T-helper 1 cell (primary cell): ENCODE data around the gene EXOC4.

Experiments used
- DNase-seq, 5 donors: peaks; one replicate each; pipeline ENCODE4 v3.0.0-alpha.2; 2012 to 2020

Gene EXOC4

GRCh38 chr7:133365917-133366316, 113.0 kb downstream of the EXOC4 start:
- DNase-seq, result no peak

GRCh38 chr7:133367561-133367960, 114.7 kb downstream of the EXOC4 start:
- DNase-seq, result no peak

GRCh38 chr7:133369130-133369529, 116.3 kb downstream of the EXOC4 start:
- no peak for DNase-seq

- no peak for DNase-seq
These were observed 118.7 kb downstream of the EXOC4 start for GRCh38 chr7:133371616-133372015.

GRCh38 chr7:133372337-133372736, 119.5 kb downstream of the EXOC4 start:
- no peak for DNase-seq

GRCh38 chr7:133376514-133376913, 123.6 kb downstream of the EXOC4 start:
- no peak for DNase-seq

- no peak for DNase-seq
These were observed 129.1 kb downstream of the EXOC4 start for GRCh38 chr7:133381965-133382364.

- no peak for DNase-seq
These were observed 130.1 kb downstream of the EXOC4 start for GRCh38 chr7:133382775-133383559.

GRCh38 chr7:133386205-133386604, 133.3 kb downstream of the EXOC4 start:
- no peak for DNase-seq

GRCh38 chr7:133389727-133390126, 136.8 kb downstream of the EXOC4 start:
- no peak for DNase-seq

GRCh38 chr7:133391206-133391605, 138.3 kb downstream of the EXOC4 start:
- no peak for DNase-seq

GRCh38 chr7:133394369-133394768, 141.5 kb downstream of the EXOC4 start:
- no peak for DNase-seq

- no peak for DNase-seq
These were observed 142.7 kb downstream of the EXOC4 start for GRCh38 chr7:133395551-133395950.

- DNase-seq, result no peak
These were observed 145.6 kb downstream of the EXOC4 start for GRCh38 chr7:133398506-133398905.

- DNase-seq, result no peak
These were observed 148.3 kb downstream of the EXOC4 start for GRCh38 chr7:133401225-133401624.

GRCh38 chr7:133408212-133408611, 155.3 kb downstream of the EXOC4 start:
- no peak for DNase-seq

GRCh38 chr7:133409421-133409820, 156.5 kb downstream of the EXOC4 start:
- DNase-seq, result no peak

- DNase-seq, result no peak
These were observed 157.1 kb downstream of the EXOC4 start for GRCh38 chr7:133409966-133410365.

- no peak for DNase-seq
These were observed 158.5 kb downstream of the EXOC4 start for GRCh38 chr7:133411395-133411794.

- no peak for DNase-seq
These were observed 160.1 kb downstream of the EXOC4 start for GRCh38 chr7:133412942-133413341.

- DNase-seq, result no peak
These were observed 166.2 kb downstream of the EXOC4 start for GRCh38 chr7:133419041-133419440.

GRCh38 chr7:133423618-133424017, 170.7 kb downstream of the EXOC4 start:
- no peak for DNase-seq

GRCh38 chr7:133428326-133428725, 175.4 kb downstream of the EXOC4 start:
- DNase-seq, result no peak

- no peak for DNase-seq
These were observed 176.0 kb downstream of the EXOC4 start for GRCh38 chr7:133428876-133429275.

- DNase-seq, result no peak
These were observed 176.5 kb downstream of the EXOC4 start for GRCh38 chr7:133429371-133429770.
